ENCODE measurements around the gene PCA3.
"Not testable (repeated sequence)": the region's sequence is repeated elsewhere in the genome, so short reads cannot be mapped to it uniquely, and the experiment has no call there.

The PCA3 gene

DNA sequence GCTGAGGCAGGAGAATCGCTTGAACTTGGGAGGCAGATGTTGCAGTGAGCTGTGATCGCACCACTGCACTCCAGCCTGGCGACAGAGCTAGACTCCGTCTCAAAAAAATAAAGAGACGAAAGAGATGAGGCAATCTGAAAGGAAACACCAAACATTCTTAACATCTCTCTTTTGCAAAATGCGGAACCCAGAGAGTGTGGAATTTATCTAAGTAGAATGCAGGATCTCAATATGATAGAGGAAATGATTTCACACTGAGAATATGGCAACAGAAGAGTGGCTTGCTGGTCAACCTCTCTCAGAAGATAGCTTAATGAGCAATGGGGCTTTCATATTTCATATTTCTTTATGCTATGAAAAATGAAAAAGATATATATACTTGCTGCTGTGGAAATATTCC lies 33.4 kb upstream of the PCA3 start:
- Histone ChIP-seq H3K9ac (ENCODE audit: low read depth in 1 of 2, low read length in 2 of 2) (no peak overlapping the region), H3K27me3 (ENCODE audit: control insufficient read depth in 1 of 2, insufficient read depth in 2 of 2, low read length in 2 of 2) (no peaks in the 10 kb centered on the region), H3K36me3 (ENCODE audit: control insufficient read depth in 1 of 2, insufficient read depth in 2 of 2, low read length in 2 of 2) (no peaks in the 10 kb centered on the region), H3K4me3 (ENCODE audit: low read depth in 1 of 2, low read length in 2 of 2) (no peak overlapping the region), H3K9me3 (ENCODE audit: control insufficient read depth in 1 of 2, low read length in 2 of 2) (no peaks in the 10 kb centered on the region), H3K27ac (ENCODE audit: low read depth, low read length) (no peak overlapping the region), H3K4me1 (ENCODE audit: control insufficient read depth in 1 of 2, insufficient read depth in 2 of 2, low read length in 2 of 2) (peaks cover 0 to 6% of the 10 kb centered on the region in 2 donors)

DNA sequence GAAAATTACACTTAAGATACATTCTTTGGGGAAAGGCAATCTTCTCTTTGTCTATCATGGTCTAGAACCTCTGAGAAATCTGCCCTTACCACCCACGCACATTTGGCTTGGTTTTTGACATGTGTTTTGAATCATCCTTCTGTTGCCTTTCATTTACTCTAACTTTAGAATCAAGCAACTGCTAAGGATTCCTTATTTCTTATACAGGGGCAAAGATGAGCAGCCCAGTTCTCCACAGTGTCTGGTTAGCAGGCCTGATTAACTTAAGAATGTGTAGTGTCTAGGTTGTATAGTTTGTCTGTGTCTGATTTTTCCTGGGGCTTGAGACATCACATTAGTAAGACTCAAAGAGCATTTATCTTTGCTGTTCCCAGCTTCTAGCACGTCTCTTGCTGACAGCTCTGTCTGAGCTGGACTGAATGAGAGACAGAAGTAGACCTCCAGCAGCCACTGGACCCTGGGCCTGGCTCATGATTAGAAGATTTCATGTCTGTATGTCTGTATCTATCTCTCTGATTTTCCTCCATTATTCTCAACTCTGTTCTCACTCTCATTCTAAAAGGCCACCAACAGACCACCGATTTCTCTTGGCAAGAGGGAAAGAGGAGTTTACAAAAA lies 31.8 kb upstream of the PCA3 start:
- Histone ChIP-seq H3K9me3 (ENCODE audit: control insufficient read depth in 1 of 2, low read length in 2 of 2) (no peaks in the 10 kb centered on the region), H3K4me1 (ENCODE audit: control insufficient read depth in 1 of 2, insufficient read depth in 2 of 2, low read length in 2 of 2) (peaks cover 0 to 6% of the 10 kb centered on the region in 2 donors), H3K27me3 (ENCODE audit: control insufficient read depth in 1 of 2, insufficient read depth in 2 of 2, low read length in 2 of 2) (no peaks in the 10 kb centered on the region), H3K9ac (ENCODE audit: low read depth in 1 of 2, low read length in 2 of 2) (no peak overlapping the region), H3K36me3 (ENCODE audit: control insufficient read depth in 1 of 2, insufficient read depth in 2 of 2, low read length in 2 of 2) (no peaks in the 10 kb centered on the region), H3K27ac (ENCODE audit: low read depth, low read length) (no peak overlapping the region), H3K4me3 (ENCODE audit: low read depth in 1 of 2, low read length in 2 of 2) (no peak overlapping the region)

DNA sequence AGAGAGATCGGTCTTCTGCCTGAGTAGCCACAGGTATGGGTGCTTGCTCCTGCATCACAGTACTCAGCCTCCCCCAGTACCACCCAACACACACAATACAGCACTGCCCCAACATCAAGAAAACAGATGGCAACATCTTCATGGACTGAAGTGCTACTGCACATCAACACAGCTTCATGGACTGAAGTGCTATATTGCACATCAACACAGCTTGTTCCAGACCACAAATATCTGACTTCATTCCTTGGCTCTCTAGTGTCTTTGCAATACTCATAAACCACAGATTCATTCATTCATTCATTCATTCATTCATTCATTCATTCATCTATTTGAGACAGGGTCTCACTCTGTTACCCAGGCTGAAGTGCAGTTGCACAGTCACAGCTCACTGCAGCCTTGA lies 31.1 kb upstream of the PCA3 start:
- Histone ChIP-seq H3K4me3 (ENCODE audit: low read depth in 1 of 2, low read length in 2 of 2) (no peak overlapping the region), H3K27ac (ENCODE audit: low read depth, low read length) (no peak overlapping the region), H3K9ac (ENCODE audit: low read depth in 1 of 2, low read length in 2 of 2) (no peak overlapping the region), H3K27me3 (ENCODE audit: control insufficient read depth in 1 of 2, insufficient read depth in 2 of 2, low read length in 2 of 2) (no peaks in the 10 kb centered on the region), H3K4me1 (ENCODE audit: control insufficient read depth in 1 of 2, insufficient read depth in 2 of 2, low read length in 2 of 2) (peaks cover 0 to 6% of the 10 kb centered on the region in 2 donors), H3K9me3 (ENCODE audit: control insufficient read depth in 1 of 2, low read length in 2 of 2) (no peaks in the 10 kb centered on the region), H3K36me3 (ENCODE audit: control insufficient read depth in 1 of 2, insufficient read depth in 2 of 2, low read length in 2 of 2) (no peaks in the 10 kb centered on the region)

DNA sequence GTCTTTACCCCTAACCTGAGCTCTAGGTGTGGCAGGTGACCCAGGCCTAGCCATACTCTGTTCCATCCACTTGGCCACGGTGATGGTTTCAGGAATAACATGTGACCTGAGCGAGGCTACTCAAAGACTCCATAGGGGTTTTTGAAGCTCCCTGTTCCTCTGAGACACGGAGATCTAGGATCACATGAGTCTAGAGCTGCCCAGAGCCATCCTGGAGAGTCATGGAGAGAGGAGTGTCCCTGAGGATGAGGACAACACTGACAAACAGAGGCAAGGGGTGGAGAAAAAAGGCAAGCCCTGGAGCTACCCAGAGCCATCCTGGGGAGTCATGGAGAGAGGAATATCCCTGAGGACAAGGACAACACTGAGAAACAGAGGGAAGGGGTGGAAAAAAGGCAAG lies 29.5 kb upstream of the PCA3 start:
- H3K27me3 ChIP-seq (ENCODE audit: control insufficient read depth in 1 of 2, insufficient read depth in 2 of 2, low read length in 2 of 2): no peaks in the 10 kb centered on the region
- no peaks in the 10 kb centered on the region for H3K36me3 ChIP-seq (ENCODE audit: control insufficient read depth in 1 of 2, insufficient read depth in 2 of 2, low read length in 2 of 2)

DNA sequence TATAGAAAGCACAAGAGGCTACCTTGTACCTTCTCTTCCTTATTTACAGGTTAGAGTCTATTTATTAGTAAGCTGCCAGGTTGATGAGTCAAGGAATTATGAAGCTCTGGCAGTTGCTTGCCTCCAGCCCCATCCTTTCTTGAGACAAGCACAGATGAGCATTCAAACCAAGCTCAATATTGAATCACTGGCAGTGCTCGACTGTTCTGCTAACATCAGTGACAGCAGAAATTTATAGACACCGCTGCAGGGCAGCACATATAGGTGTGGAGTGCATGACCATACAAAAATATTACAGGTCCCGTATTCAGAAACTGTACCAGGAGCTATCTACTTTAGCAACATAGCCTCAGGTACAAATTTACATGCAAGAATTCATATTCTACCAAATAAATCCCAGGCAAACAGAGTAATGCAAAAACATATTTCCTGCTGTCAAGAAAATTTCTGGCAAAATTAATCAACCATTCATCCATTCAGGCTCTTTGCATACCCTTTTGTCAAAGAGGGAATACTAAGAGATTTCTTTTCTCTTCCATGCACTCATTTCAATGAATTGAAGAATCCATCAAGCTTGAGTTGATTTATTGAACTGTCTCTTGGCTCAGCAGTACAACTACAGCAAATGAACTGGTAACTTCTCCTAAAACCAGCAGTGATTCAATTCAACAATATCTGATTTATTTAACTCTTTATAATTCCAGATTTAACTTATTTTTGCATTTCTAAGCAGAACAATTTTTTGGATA lies 26.9 kb upstream of the PCA3 start:
- Histone ChIP-seq H3K27me3 (ENCODE audit: control insufficient read depth in 1 of 2, insufficient read depth in 2 of 2, low read length in 2 of 2) (no peaks in the 10 kb centered on the region), H3K9me3 (ENCODE audit: control insufficient read depth in 1 of 2, low read length in 2 of 2) (no peaks in the 10 kb centered on the region), H3K27ac (ENCODE audit: low read depth, low read length) (no peak overlapping the region), H3K4me3 (ENCODE audit: low read depth in 1 of 2, low read length in 2 of 2) (no peak overlapping the region), H3K9ac (ENCODE audit: low read depth in 1 of 2, low read length in 2 of 2) (no peak overlapping the region), H3K36me3 (ENCODE audit: control insufficient read depth in 1 of 2, insufficient read depth in 2 of 2, low read length in 2 of 2) (no peaks in the 10 kb centered on the region), H3K4me1 (ENCODE audit: control insufficient read depth in 1 of 2, insufficient read depth in 2 of 2, low read length in 2 of 2) (no peaks in the 10 kb centered on the region)

More for the DNA sequence above, 29.5 kb upstream of the PCA3 start:
- no peak overlapping the region for H3K9ac ChIP-seq (ENCODE audit: low read depth in 1 of 2, low read length in 2 of 2)
- no peaks in the 10 kb centered on the region for H3K9me3 ChIP-seq (ENCODE audit: control insufficient read depth in 1 of 2, low read length in 2 of 2)
- H3K27ac ChIP-seq (ENCODE audit: low read depth, low read length): no peak overlapping the region
- peaks cover 0 to 5% of the 10 kb centered on the region in 2 donors for H3K4me1 ChIP-seq (ENCODE audit: control insufficient read depth in 1 of 2, insufficient read depth in 2 of 2, low read length in 2 of 2)
- H3K4me3 ChIP-seq (ENCODE audit: low read depth in 1 of 2, low read length in 2 of 2): no peak overlapping the region

DNA sequence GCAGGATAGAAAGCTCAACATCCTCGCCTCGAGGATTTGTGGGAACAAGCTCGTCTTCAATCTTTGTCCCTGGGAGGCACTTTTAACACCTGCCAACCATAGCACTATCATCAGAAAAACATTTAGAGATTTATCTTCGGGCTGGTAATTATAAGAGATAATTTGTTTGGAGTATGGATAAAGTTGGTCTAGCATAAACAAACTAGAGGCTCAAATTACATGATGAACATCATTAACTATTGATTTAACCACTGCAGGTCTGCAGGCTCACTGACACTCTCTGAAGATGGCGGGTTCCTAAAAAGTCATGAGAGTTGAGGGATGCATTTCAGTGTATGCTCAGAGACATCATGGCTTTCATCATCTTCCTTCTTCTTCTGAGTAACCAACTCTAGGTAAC lies 25.8 kb upstream of the PCA3 start:
- no peaks in the 10 kb centered on the region for H3K9me3 ChIP-seq (ENCODE audit: control insufficient read depth in 1 of 2, low read length in 2 of 2)
- H3K27ac ChIP-seq (ENCODE audit: low read depth, low read length): no peak overlapping the region
- no peak overlapping the region for H3K9ac ChIP-seq (ENCODE audit: low read depth in 1 of 2, low read length in 2 of 2)
- no peaks in the 10 kb centered on the region for H3K27me3 ChIP-seq (ENCODE audit: control insufficient read depth in 1 of 2, insufficient read depth in 2 of 2, low read length in 2 of 2)
- no peaks in the 10 kb centered on the region for H3K4me1 ChIP-seq (ENCODE audit: control insufficient read depth in 1 of 2, insufficient read depth in 2 of 2, low read length in 2 of 2)
- no peaks in the 10 kb centered on the region for H3K36me3 ChIP-seq (ENCODE audit: control insufficient read depth in 1 of 2, insufficient read depth in 2 of 2, low read length in 2 of 2)
- no peak overlapping the region for H3K4me3 ChIP-seq (ENCODE audit: low read depth in 1 of 2, low read length in 2 of 2)

DNA sequence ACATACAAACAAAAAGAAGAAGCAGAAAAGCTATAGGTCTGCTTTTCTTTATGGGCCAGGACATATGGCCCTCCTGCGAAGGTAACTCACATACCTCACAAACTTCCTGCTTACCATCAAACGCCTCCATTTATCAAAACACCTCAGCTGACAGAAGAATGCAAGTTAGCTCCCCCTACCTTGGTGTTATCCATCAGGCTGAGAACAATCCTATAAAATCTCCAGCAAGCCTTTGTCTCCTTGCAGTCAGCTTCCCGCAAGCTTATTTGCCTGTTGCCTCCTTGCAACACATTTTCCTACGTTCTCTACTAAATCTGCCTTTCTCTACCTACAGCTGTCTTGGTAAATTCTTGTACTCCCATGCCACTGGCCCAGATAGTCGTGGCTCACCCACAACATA lies 22.7 kb upstream of the PCA3 start:
- no peaks in the 10 kb centered on the region for H3K36me3 ChIP-seq (ENCODE audit: control insufficient read depth in 1 of 2, insufficient read depth in 2 of 2, low read length in 2 of 2)
- H3K9ac ChIP-seq (ENCODE audit: low read depth in 1 of 2, low read length in 2 of 2): no peak overlapping the region
- H3K4me3 ChIP-seq (ENCODE audit: low read depth in 1 of 2, low read length in 2 of 2): no peak overlapping the region
- no peaks in the 10 kb centered on the region for H3K4me1 ChIP-seq (ENCODE audit: control insufficient read depth in 1 of 2, insufficient read depth in 2 of 2, low read length in 2 of 2)
- no peak overlapping the region for H3K27ac ChIP-seq (ENCODE audit: low read depth, low read length)
- peaks cover 0 to 8% of the 10 kb centered on the region in 2 donors for H3K9me3 ChIP-seq (ENCODE audit: control insufficient read depth in 1 of 2, low read length in 2 of 2)
- H3K27me3 ChIP-seq (ENCODE audit: control insufficient read depth in 1 of 2, insufficient read depth in 2 of 2, low read length in 2 of 2): no peaks in the 10 kb centered on the region

DNA sequence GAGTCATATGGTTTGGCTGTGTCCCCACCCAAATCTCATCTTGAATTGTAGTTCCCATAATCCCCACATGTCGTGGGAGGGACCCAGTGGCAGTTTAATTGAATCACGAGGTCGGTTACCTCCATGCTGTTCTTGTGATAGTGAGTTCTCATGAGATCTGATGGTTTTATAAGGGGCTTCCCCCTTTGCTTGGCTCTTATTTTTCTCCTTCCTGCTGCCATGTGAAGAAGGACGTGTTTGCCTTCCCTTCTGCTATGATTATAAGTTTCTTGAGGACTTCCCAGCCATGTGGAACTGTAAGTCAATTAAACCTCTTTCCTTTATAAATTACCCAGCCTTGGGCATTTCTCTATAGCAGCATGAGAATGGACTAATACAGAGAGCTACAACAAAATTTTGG lies 21.3 kb upstream of the PCA3 start:
- H3K4me1 ChIP-seq (ENCODE audit: control insufficient read depth in 1 of 2, insufficient read depth in 2 of 2, low read length in 2 of 2); H3K27ac ChIP-seq (ENCODE audit: low read depth, low read length); H3K9me3 ChIP-seq (ENCODE audit: control insufficient read depth in 1 of 2, low read length in 2 of 2); H3K27me3 ChIP-seq (ENCODE audit: control insufficient read depth in 1 of 2, insufficient read depth in 2 of 2, low read length in 2 of 2); H3K9ac ChIP-seq (ENCODE audit: low read depth in 1 of 2, low read length in 2 of 2); H3K36me3 ChIP-seq (ENCODE audit: control insufficient read depth in 1 of 2, insufficient read depth in 2 of 2, low read length in 2 of 2); H3K4me3 ChIP-seq (ENCODE audit: low read depth in 1 of 2, low read length in 2 of 2): not testable (repeated sequence)

DNA sequence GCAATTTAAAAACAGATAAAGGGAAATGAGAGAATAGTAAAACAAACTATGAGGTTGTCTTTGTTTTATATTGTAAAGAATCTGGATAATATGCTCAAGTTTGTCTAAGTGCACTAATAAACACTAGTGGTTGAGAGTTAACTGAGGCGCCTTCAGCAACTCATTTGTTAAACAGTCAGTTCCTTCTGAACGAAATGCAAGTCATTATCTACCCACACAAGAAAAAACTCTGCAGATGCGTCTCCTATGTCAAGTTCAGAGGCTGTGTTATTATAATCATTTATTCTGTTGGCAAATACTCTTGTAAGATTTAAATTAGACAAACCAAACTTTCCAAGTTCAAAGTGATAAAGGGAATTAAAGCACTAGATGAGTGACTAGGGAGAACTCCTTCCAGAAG lies 20.3 kb upstream of the PCA3 start:
- Histone ChIP-seq H3K9ac (ENCODE audit: low read depth in 1 of 2, low read length in 2 of 2) (no peak overlapping the region), H3K27ac (ENCODE audit: low read depth, low read length) (no peak overlapping the region)

DNA sequence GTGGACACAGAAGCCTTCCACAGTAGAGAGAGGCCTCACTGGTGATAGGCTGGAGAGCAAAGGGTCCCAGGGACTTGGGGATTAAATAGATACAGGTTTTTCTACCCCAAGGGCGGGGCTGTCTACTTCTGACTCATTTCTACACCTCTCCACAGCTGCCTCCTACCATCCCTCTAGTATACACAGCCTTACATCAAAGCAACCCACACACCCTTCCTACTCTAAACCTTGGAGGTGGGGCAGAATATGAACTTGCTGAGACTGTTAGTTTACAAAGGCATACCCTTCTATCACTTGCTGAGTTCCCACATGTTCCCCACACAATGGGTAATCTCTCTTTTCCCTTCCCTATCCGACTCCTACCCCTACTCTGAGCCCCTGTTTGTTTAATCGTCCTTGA lies 19.9 kb upstream of the PCA3 start:
- peaks cover 0 to 8% of the 10 kb centered on the region in 2 donors for H3K9me3 ChIP-seq (ENCODE audit: control insufficient read depth in 1 of 2, low read length in 2 of 2)
- H3K36me3 ChIP-seq (ENCODE audit: control insufficient read depth in 1 of 2, insufficient read depth in 2 of 2, low read length in 2 of 2): no peaks in the 10 kb centered on the region
- no peak overlapping the region for H3K9ac ChIP-seq (ENCODE audit: low read depth in 1 of 2, low read length in 2 of 2)
- no peak overlapping the region for H3K4me3 ChIP-seq (ENCODE audit: low read depth in 1 of 2, low read length in 2 of 2)
- H3K4me1 ChIP-seq (ENCODE audit: control insufficient read depth in 1 of 2, insufficient read depth in 2 of 2, low read length in 2 of 2): no peaks in the 10 kb centered on the region
- peaks cover 0 to 3% of the 10 kb centered on the region in 2 donors for H3K27me3 ChIP-seq (ENCODE audit: control insufficient read depth in 1 of 2, insufficient read depth in 2 of 2, low read length in 2 of 2)
- no peak overlapping the region for H3K27ac ChIP-seq (ENCODE audit: low read depth, low read length)

More for the DNA sequence above, 20.3 kb upstream of the PCA3 start:
- Histone ChIP-seq H3K27me3 (ENCODE audit: control insufficient read depth in 1 of 2, insufficient read depth in 2 of 2, low read length in 2 of 2) (peaks cover 0 to 3% of the 10 kb centered on the region in 2 donors), H3K4me3 (ENCODE audit: low read depth in 1 of 2, low read length in 2 of 2) (no peak overlapping the region), H3K4me1 (ENCODE audit: control insufficient read depth in 1 of 2, insufficient read depth in 2 of 2, low read length in 2 of 2) (no peaks in the 10 kb centered on the region), H3K36me3 (ENCODE audit: control insufficient read depth in 1 of 2, insufficient read depth in 2 of 2, low read length in 2 of 2) (no peaks in the 10 kb centered on the region), H3K9me3 (ENCODE audit: control insufficient read depth in 1 of 2, low read length in 2 of 2) (peaks cover 0 to 8% of the 10 kb centered on the region in 2 donors)
